H54 (cell line): Measurements from ENCODE around the gene POLR2J3.
A peak's percentile ranks its signal among the peaks of the same experiment; 100 is the strongest.
"Not testable (repeated sequence)": the region's sequence is repeated elsewhere in the genome, so short reads cannot be mapped to it uniquely, and the experiment has no call there.

Experiments
- DNase-seq: peaks from one replicate; pipeline ENCODE4 v3.0.0; 2011; ENCODE audit warnings: low spot score, mixed read lengths; ENCODE audit not compliant: insufficient read length
- FAIRE-seq: peaks from 3 replicates; lab custom pipeline; 2011; peaks lifted over from hg19 to GRCh38; lab: Jason Lieb, UNC

Gene POLR2J3

GRCh38 chr7:102572261-102573239 is at the start of gene POLR2J3:
Gene POLR2J3 (minus strand): TSS chr7:102572583. CDS start chr7:102572521, 62 bp downstream.
- peak; percentile 60 for FAIRE-seq

GRCh38 chr7:102618122-102618521 is 45.7 kb upstream of the POLR2J3 start:
- not testable (repeated sequence) for DNase-seq, FAIRE-seq

More at GRCh38 chr7:102572261-102573239, at the start of gene POLR2J3:
- DNase-seq, result not testable (repeated sequence)

- DNase-seq, FAIRE-seq: not testable (repeated sequence)
Measured at GRCh38 chr7:102616507-102617125, 44.2 kb upstream of the POLR2J3 start, which contains the start of gene RASA4. Gene RASA4 (minus strand): TSS chr7:102616756. CDS start chr7:102616689, 67 bp downstream.

- DNase-seq, FAIRE-seq: not testable (repeated sequence)
Measured at GRCh38 chr7:102615930-102616329, 43.5 kb upstream of the POLR2J3 start.

GRCh38 chr7:102614873-102615272 is 42.5 kb upstream of the POLR2J3 start:
- not testable (repeated sequence) for DNase-seq, FAIRE-seq

- not testable (repeated sequence) for FAIRE-seq, DNase-seq
Measured at GRCh38 chr7:102614346-102614697, 41.9 kb upstream of the POLR2J3 start.

- not testable (repeated sequence) for DNase-seq, FAIRE-seq
Measured at GRCh38 chr7:102613575-102614345, 41.4 kb upstream of the POLR2J3 start.

GRCh38 chr7:102611675-102612325 is 39.4 kb upstream of the POLR2J3 start:
- DNase-seq, FAIRE-seq: not testable (repeated sequence)

- DNase-seq, FAIRE-seq: not testable (repeated sequence)
Measured at GRCh38 chr7:102611013-102611674, 38.8 kb upstream of the POLR2J3 start.

GRCh38 chr7:102610441-102610840 is 38.1 kb upstream of the POLR2J3 start:
- FAIRE-seq, DNase-seq: not testable (repeated sequence)

- DNase-seq, FAIRE-seq: not testable (repeated sequence)
Measured at GRCh38 chr7:102609734-102610133, 37.4 kb upstream of the POLR2J3 start.

GRCh38 chr7:102606848-102607247 is 34.5 kb upstream of the POLR2J3 start:
- FAIRE-seq, DNase-seq: not testable (repeated sequence)

GRCh38 chr7:102604431-102605145 is 32.2 kb upstream of the POLR2J3 start:
- not testable (repeated sequence) for FAIRE-seq, DNase-seq

- not testable (repeated sequence) for DNase-seq, FAIRE-seq
Measured at GRCh38 chr7:102602317-102602716, 29.9 kb upstream of the POLR2J3 start.

- FAIRE-seq, DNase-seq: not testable (repeated sequence)
Measured at GRCh38 chr7:102599699-102600098, 27.3 kb upstream of the POLR2J3 start.

GRCh38 chr7:102596036-102596435 is 23.7 kb upstream of the POLR2J3 start:
- not testable (repeated sequence) for DNase-seq, FAIRE-seq

- FAIRE-seq, DNase-seq: not testable (repeated sequence)
Measured at GRCh38 chr7:102593637-102594334, 21.4 kb upstream of the POLR2J3 start.
